Endothelial cell of umbilical vein (primary cell): ENCODE measurements around the gene SPP1. TPM values are rescaled to one million over a fixed set of nuclear protein-coding genes. Genes with fewer than 3 reads are reported as not detected.

ENCODE experiments used
- BruUV-seq: library from RNA; stranded (reverse); fragments of 400-500 nt; replicated peaks from 2 replicates; lab custom pipeline; 2021; lab: Mats Ljungman, UMichigan
- CTCF ChIA-PET: fragments of 300-600, 350-600 bp; sonication (Branson Sonifier 250); formaldehyde crosslinking; loops from one replicate; lab custom pipeline; 2021; ENCODE audit warnings: antibody characterized with exemption, inconsistent platforms; lab: Charles Lee
- POLR2A ChIA-PET: fragments of 300-600, 350-600 bp; sonication (Branson Sonifier 250); formaldehyde crosslinking; loops from one replicate; lab custom pipeline; 2021; ENCODE audit warnings: antibody characterized with exemption, inconsistent platforms; lab: Charles Lee
- DNase-seq: peaks from one replicate; pipeline ENCODE4 v3.0.0-alpha.2; 2011; ENCODE audit warnings: low read depth, low spot score
- FAIRE-seq: peaks from 2 replicates; lab custom pipeline; 2011; peaks lifted over from hg19 to GRCh38; lab: Jason Lieb, UNC
- H2AFZ ChIP-seq: 2 replicates; pipeline ENCODE4 v1.6.0; 2012; ENCODE audit warnings: low read depth, low read length, control low read depth, inconsistent platforms
- H3K27ac ChIP-seq: 2 replicates; pipeline ENCODE4 v1.5.1; 2011; ENCODE audit warnings: low read depth, mild to moderate bottlenecking, control low read depth, low read length, moderate library complexity; ENCODE audit not compliant: insufficient read depth
- H3K27me3 ChIP-seq, 2 experiments: 2 replicates each; pipeline versions ENCODE4 v1.6.0 to v1.6.1; 2011; ENCODE audit warnings: low read length in 2 of 2, mixed read lengths in 1 of 2; ENCODE audit not compliant: control insufficient read depth in 2 of 2, insufficient read depth in 2 of 2
- H3K36me3 ChIP-seq, 2 experiments: 2 replicates in 1 of 2; 3 replicates in 1 of 2; pipeline ENCODE4 v1.5.1; 2011; ENCODE audit warnings: low read length in 2 of 2, mild to moderate bottlenecking in 1 of 2, moderate library complexity in 1 of 2; ENCODE audit not compliant: control insufficient read depth in 2 of 2, insufficient read depth in 2 of 2; ENCODE audit errors: extremely low read depth in 1 of 2
- H3K4me1 ChIP-seq: 3 replicates; pipeline ENCODE4 v1.5.1; 2011; ENCODE audit warnings: mild to moderate bottlenecking, low read length; ENCODE audit not compliant: control insufficient read depth, insufficient read depth; ENCODE audit errors: extremely low read depth
- H3K4me2 ChIP-seq: 2 replicates; pipeline ENCODE4 v1.6.1; 2011; ENCODE audit warnings: low read length, control low read depth, mixed read lengths; ENCODE audit not compliant: insufficient read depth
- H3K4me3 ChIP-seq, 3 experiments: fragments of 200-600 bp in 1 of 3; sonication (generic), shearing (Covaris generic) in 1 of 3; replicated peaks in 1 of 3; 2 replicates each; pipeline ENCODE4 v1.5.1; 2011 to 2016; ENCODE audit warnings: control low read depth in 3 of 3, low read length in 3 of 3, mild to moderate bottlenecking in 2 of 3, inconsistent platforms in 1 of 3, low read depth in 1 of 3, moderate library complexity in 1 of 3; ENCODE audit not compliant: insufficient read depth in 1 of 3
- H3K79me2 ChIP-seq: 2 replicates; pipeline ENCODE4 v1.6.0; 2012; ENCODE audit warnings: low read length, inconsistent platforms; ENCODE audit not compliant: control insufficient read depth, insufficient read depth
- H3K9ac ChIP-seq: replicated peaks from 2 replicates; pipeline ENCODE3; 2011; ENCODE audit warnings: low read length, control low read depth; ENCODE audit not compliant: insufficient read depth; ENCODE audit errors: extremely low read depth
- H3K9me1 ChIP-seq: replicated peaks from 3 replicates; pipeline ENCODE4 v1.6.0; 2011; ENCODE audit warnings: mild to moderate bottlenecking, low read length; ENCODE audit not compliant: control insufficient read depth, insufficient read depth; ENCODE audit errors: extremely low read depth
- H3K9me3 ChIP-seq: replicated peaks from 2 replicates; pipeline ENCODE4 v1.5.1; 2012; ENCODE audit warnings: low read length, inconsistent platforms; ENCODE audit not compliant: control insufficient read depth, insufficient read depth
- H4K20me1 ChIP-seq: replicated peaks from 2 replicates; pipeline ENCODE3; 2011; ENCODE audit warnings: mild to moderate bottlenecking, low read length; ENCODE audit not compliant: control insufficient read depth, insufficient read depth; ENCODE audit errors: extremely low read depth
- EZH2 ChIP-seq: IDR thresholded peaks from 2 replicates; pipeline ENCODE4 v1.6.1; 2012; ENCODE audit warnings: borderline replicate concordance, low read depth, mild to moderate bottlenecking, moderate library complexity, low read length, inconsistent platforms; ENCODE audit not compliant: severe bottlenecking
- FOS ChIP-seq: IDR thresholded peaks from 2 replicates; pipeline ENCODE4 v1.6.1; 2011; ENCODE audit warnings: mild to moderate bottlenecking, low read length, moderate library complexity, borderline replicate concordance; ENCODE audit not compliant: insufficient read depth
- GATA2 ChIP-seq: IDR thresholded peaks from 2 replicates; pipeline ENCODE4 v1.7.0; 2011; ENCODE audit warnings: low read depth, mild to moderate bottlenecking, moderate library complexity, mixed read lengths, low read length; ENCODE audit not compliant: insufficient read length, insufficient read depth
- JUN ChIP-seq: IDR thresholded peaks from 2 replicates; pipeline ENCODE4 v1.6.1; 2011; ENCODE audit warnings: borderline replicate concordance, low read depth; ENCODE audit not compliant: insufficient read length, insufficient read depth
- MAX ChIP-seq: IDR thresholded peaks from 2 replicates; pipeline ENCODE4 v1.6.1; 2011; ENCODE audit not compliant: insufficient read depth, insufficient read length
- MYC ChIP-seq: IDR thresholded peaks from one replicate; pipeline ENCODE4 v1.6.1; 2011; ENCODE audit warnings: mild to moderate bottlenecking, low read depth, low read length
- POLR2A ChIP-seq: IDR thresholded peaks from 2 replicates; pipeline ENCODE4 v1.6.1; 2012; ENCODE audit warnings: low read depth, mild to moderate bottlenecking, control low read depth, low read length
- POLR2AphosphoS5 ChIP-seq: IDR thresholded peaks from 2 replicates; pipeline ENCODE4 v1.6.1; 2012; ENCODE audit warnings: low read depth, mild to moderate bottlenecking, control low read depth, low read length, moderate library complexity; ENCODE audit not compliant: insufficient read depth
- dilution Hi-C: fragments of 300-500 bp; cut with MboI; formaldehyde crosslinking; loops from one replicate; pipeline ENCODE4 v1.15.0; 2019; ENCODE audit warnings: low sequenced_read_pairs; ENCODE audit not compliant: extremely low pct_ligation_motif_present
- intact Hi-C: fragments of 100-400 bp; cut with micrococcal nuclease; formaldehyde crosslinking; loops from one replicate; pipeline ENCODE4 v1.10.0; 2022
- polyA plus RNA-seq, 4 experiments: library from polyadenylated mRNA; depleted of rRNA in 3 of 4; stranded (reverse) in 3 of 4; unstranded in 1 of 4; fragments of >200 nt; gene quantifications; 2 replicates each; pipeline versions ENCODE4 v1.2.1 to v1.2.3, GENCODE V29; 2011 to 2012; ENCODE audit warnings: missing spikeins in 1 of 4
- total RNA-seq: library from RNA; stranded (reverse); gene quantifications from 2 replicates; pipeline ENCODE4 v1.2.3, GENCODE V29; 2021
- TF ChIP-seq, protein P1 (sequence below), 2 donors: IDR thresholded peaks; 1 replicate in 1 of 2; 2 replicates in 1 of 2; pipeline ENCODE4 v1.5.1; 2011; ENCODE audit warnings: low read length in 2 of 2, mild to moderate bottlenecking in 2 of 2, moderate library complexity in 2 of 2, control low read depth in 1 of 2, inconsistent platforms in 1 of 2, low read depth in 1 of 2; ENCODE audit not compliant: insufficient read depth in 1 of 2; ENCODE audit errors: extremely low read depth in 1 of 2

The SPP1 gene
- total and polyA plus RNA-seq, 2 donors (not counting 3 experiments of a cell fraction or from before 2014, with no cell fraction given): not detected

- TF ChIP-seq MYC (no peak), MAX (no peak), POLR2A (no peak), EZH2 (no peak), JUN (no peak), POLR2AphosphoS5 (no peak), GATA2 (no peak), FOS (no peak)
- TF ChIP-seq, protein P1, sequence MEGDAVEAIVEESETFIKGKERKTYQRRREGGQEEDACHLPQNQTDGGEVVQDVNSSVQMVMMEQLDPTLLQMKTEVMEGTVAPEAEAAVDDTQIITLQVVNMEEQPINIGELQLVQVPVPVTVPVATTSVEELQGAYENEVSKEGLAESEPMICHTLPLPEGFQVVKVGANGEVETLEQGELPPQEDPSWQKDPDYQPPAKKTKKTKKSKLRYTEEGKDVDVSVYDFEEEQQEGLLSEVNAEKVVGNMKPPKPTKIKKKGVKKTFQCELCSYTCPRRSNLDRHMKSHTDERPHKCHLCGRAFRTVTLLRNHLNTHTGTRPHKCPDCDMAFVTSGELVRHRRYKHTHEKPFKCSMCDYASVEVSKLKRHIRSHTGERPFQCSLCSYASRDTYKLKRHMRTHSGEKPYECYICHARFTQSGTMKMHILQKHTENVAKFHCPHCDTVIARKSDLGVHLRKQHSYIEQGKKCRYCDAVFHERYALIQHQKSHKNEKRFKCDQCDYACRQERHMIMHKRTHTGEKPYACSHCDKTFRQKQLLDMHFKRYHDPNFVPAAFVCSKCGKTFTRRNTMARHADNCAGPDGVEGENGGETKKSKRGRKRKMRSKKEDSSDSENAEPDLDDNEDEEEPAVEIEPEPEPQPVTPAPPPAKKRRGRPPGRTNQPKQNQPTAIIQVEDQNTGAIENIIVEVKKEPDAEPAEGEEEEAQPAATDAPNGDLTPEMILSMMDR (IDR thresholded peaks at IDR 0.05; ENCODE audit: extremely low read depth in 1 of 2, insufficient read depth in 1 of 2, low read depth in 1 of 2, low read length in 2 of 2): no peak
- Histone ChIP-seq H3K9ac (no peak overlapping the region), H3K4me2 (no peak overlapping the region), H3K9me1 (no peaks in the 10 kb centered on the region), H2AFZ (no peak overlapping the region), H3K4me1 (no peaks in the 10 kb centered on the region), H3K79me2 (peaks cover under 1% of the 10 kb centered on the region), H4K20me1 (no peaks in the 10 kb centered on the region), H3K27me3 (no peaks in the 10 kb centered on the region), H3K9me3 (no peaks in the 10 kb centered on the region), H3K4me3 (no peak overlapping the region), H3K36me3 (no peaks in the 10 kb centered on the region), H3K27ac (no peak overlapping the region)
- ChIA-PET CTCF (interaction anchor here (2.1 kb wide), 1 partner anchor 17 kb away, joined by 10 read pairs; no protein-coding TSS in a partner anchor), POLR2A (no interaction called here)
- dilution Hi-C loops (no loop called here), intact Hi-C loops (no loop called here)
- DNase-seq (no peak), FAIRE-seq (no peak)
- no TSS peak for BruUV-seq
Measured at GRCh38 chr4:88002786-88003185, 27.3 kb downstream of the SPP1 start.
